GM18858 (cell line): Measurements from ENCODE around the gene KBTBD13.
"Not testable (repeated sequence)": the region's sequence is repeated elsewhere in the genome, so short reads cannot be mapped to it uniquely, and the experiment has no call there.

ENCODE experiments used
- ATAC-seq: cut with Tn5 transposase; IDR thresholded peaks from one replicate; pipeline ENCODE4 v1.9.1; 2021; ENCODE audit not compliant: unreplicated experiment

KBTBD13 gene

DNA sequence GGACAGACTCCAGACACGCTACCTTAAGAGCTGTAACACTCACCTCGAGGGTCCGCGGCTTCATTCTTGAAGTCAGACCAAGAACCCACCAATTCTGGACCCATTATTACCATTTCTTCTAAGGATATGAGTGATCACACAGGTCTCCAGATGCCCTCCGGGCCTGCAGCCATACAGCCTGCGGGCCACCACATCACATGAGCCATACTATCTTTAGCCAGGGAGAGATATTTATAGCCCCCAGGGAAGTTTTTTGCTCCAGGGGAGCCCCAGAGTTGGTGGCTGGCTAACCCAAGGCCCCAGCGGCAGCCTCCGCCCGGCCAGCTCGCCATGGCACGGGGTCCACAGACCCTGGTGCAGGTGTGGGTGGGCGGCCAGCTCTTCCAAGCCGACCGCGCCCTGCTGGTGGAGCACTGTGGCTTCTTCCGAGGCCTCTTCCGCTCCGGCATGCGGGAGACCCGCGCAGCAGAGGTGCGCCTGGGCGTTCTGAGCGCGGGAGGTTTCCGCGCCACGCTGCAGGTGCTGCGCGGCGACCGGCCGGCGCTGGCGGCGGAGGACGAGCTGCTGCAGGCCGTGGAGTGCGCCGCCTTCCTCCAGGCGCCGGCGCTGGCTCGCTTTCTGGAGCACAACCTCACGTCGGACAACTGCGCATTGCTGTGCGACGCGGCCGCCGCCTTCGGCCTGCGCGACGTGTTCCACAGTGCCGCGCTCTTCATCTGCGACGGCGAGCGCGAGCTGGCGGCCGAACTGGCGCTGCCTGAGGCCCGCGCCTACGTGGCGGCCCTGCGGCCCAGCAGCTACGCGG, at the start of gene KBTBD13:
KBTBD13 (plus strand) TSS at position 261 of the 805 bp plus-strand sequence; CDS start at position 331, 70 bp downstream.
- ATAC-seq = no peak

DNA sequence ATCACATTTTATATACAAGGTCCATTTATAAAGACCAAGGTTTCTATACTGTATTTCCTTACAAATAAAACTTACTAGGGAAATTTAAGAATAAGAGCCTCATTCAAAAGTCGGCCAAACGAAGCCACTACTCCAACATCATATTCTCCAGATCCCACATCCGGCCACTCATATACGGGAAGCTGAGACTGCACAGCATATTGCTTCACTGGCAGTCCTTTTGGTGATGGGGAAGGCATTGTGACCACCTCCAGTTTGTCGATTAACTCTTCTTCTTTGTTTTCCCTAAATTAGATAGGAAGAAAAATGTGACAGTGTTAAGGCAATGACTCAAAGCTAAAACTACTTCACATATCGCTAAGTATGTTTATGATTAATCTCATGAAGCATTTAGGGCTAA, 49.8 kb upstream of the KBTBD13 start:
- no peak for ATAC-seq

DNA sequence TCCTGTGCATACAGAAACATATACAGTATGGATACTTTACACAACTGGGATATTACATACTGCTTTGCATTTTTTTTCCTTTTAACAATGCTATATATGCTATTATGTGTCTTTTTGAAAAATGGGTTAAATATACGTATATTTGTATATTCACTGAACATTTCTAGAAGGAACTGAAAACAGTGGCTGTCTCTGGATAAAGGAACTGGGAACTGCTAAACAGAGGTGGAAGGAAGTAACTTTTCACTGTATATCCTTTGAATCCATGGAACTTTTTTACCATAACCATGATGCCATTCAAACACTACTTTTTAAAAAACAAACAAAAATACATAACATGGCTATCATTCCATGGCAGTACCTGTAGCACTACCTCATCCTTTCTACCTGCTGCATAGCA, 49.0 kb upstream of the KBTBD13 start:
- no peak for ATAC-seq

DNA sequence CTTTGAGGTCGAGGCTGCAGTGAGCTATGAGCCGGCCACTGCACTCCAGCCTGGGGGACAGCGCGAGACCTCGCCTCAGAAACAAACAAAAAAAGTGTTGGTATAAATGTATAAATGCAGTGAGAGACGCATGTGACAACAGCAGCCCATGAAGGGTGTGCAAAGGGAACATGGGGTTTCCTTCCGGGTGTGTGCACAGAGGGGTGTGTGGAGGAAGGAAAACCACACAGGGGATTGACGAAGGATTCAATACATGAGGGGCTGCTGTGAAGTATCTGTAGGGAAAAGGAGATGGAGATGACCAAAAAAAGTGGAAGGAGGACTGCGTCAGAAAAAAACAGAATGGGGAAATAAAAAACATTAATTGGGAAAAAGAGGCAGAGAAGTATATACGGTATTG, 48.2 kb upstream of the KBTBD13 start:
- ATAC-seq = no peak

DNA sequence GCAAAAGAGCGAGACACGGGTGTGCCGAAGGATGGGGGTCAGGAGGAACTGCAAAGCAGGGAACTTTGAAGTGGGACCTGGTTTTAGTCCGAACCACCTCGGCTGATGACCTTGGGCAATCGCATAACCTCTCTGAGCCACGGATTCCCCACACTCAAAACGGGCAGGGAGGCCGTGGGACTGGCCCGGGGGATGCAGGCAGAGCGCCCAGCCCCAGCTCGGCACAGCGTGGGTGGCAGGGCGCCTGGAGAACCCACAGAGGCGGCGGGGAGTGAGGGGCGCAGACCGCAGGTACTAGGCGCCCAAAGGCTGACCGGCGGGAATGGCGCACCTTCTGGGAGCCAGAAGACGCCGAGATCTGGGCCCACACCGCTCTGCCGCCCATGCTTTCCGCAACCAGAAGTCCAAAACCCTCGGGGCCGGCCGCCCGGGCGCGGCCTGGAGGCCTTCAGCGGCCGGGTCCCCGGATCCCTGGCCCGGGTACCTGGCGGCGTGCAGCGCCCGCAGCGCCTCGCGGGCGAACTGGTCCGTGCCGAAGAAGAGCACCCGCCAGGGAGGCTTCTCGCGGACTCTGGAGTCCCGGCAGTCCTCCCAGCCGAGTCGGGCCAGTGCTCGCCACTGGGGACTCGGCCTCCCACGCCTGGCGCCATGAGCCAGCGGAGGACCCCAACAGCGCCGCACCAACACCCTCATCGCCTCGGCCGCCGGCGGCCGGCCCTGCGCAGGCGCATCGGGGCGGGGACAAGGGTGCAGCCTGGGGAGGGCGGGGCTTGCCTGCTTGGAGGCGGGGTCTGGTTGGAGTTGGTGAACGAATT, 47.4 kb upstream of the KBTBD13 start, which contains the start of gene MTFMT:
MTFMT (minus strand) TSS at position 719 of the 815 bp plus-strand sequence; CDS start at position 693, 26 bp downstream.
- peak; percentile 49 for ATAC-seq

DNA sequence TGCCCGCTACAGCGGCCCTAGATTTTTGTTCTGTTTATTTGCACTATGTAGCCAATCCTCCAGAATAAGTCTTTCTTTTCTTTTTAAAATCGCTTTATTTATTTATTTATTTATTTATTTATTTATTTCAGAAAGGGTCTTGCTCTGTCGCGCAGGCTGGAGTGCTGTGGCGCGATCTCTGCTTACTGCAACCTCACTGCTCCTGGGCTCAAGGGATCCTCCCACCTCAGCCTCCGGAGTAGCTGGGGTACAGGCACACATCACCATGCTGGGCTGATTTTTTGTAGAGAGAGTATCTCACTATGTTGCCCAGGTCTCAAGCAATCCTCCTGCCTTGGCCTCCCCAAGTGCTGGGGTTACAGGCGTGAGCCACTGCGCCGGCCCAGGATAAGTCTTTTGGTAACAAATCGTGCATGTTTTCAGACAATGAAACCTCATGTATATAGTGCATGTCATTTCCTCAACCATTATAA, 46.8 kb upstream of the KBTBD13 start:
- ATAC-seq = no peak

DNA sequence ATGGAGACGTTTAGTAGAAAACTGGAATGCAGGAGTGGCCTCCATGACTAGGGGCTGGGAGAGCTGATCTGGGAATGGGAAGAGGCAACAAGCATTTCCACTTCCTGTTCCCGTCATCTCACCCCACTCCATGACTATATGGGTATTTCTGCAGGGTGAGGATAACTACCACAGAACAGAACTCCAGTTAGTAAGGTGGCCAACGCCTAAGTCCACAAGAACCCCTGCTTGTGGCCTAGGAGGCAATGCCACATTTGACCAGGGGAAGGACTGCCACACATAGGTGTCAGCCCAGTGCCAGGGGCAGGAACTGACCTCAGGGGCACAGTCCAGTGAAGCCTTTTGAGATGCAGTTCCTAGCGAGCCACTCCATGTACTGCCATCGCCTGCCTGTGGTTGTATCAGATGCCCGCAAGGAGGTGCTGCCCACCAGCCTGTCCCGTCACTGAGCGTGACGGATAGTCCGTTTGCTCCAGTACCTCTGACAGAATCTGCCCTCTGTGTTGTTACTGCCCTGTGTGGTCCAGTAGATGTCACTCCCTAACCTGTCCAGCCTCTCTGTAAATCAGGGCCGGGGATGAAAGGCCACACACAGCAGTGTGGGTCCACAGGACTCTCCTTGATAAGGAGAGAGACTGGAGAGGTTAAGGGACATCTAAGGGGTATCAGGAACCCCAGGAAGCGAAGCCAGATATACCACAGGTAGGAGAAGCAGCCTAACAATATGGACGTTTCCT, 43.6 kb upstream of the KBTBD13 start:
- ATAC-seq = no peak

DNA sequence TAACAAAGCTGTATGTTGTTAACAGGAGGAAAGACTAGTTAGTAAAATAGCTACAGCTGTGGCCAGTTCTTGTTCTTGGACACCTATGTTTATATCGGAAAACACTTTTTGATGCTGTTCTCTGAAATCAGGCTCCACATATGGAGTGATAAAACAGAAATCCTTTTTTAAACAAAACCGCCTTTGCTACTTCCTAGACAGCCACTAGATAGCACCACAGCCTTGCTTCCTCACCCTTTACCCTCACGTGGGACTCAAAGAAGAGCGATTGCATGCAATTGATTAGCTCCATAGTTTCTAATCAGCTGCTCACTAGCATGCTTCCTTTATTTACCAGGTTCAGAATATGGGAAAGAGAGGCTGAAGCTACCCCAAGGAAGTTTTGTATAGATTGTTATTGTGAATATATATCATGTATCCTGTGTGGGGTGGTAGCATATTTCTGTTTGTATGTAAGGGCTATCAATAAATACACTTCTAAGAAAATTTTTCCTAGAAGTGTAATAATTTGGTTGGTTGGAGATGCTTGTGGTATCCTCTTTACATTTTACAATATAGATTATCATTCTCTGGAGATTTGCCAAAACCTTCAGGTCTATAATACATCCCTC, 42.8 kb upstream of the KBTBD13 start:
- no peak for ATAC-seq

DNA sequence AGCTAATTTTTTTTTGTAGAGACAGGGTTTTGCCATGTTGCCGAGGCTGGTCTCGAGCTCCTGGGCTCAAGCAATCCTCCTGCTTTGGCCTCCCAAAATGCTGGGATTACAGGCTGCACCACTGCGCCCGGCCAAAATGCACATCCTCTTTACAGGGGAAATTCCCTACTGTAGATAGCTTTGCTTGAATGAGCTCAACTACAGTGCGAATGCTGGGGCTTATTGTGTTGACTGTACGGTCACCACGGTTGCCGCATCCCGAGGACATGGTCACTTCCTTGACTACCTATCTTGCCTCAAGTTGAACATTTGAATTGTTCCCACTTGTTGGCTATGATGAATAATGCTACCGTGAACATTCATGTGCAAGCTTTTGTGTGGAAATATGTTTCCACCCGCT, 41.8 kb upstream of the KBTBD13 start:
- no peak for ATAC-seq

DNA sequence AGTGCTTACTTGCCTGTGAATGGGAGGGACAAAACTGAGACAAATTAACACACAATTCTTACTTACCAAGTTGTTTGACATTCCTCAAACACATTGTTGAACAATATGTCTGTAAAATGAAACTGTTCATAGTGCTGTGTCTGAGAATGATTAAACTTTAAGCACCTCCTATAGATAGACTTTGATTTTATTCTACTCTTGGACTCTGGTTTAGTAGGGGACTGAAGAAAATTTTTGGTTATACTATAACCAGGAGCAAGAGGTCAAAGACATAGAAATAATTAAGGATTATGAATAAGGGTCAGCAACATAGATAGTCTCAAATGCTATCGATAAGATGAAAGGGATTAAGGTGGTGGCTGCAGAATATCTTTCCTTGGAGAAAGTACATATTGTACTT, 39.2 kb upstream of the KBTBD13 start:
- ATAC-seq = no peak

DNA sequence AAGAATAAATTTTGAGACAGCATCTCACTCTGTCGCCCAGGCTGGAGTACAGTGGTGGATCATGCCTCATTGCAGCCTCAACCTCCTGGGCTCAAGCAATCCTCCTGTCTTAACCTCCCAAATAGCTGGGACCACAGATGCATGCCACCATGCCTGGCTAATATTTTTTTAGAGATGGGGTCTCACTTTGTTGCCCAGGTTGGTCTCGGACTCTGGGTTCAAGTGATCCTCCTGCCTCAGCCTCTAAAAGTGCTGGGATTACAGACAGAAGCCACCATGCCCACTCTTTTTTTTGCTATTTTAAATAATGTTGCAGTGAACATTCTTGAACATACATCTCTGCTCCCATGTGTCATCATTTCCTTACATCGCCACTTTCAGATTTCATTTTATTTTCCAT, 38.1 kb upstream of the KBTBD13 start:
- no peak for ATAC-seq

DNA sequence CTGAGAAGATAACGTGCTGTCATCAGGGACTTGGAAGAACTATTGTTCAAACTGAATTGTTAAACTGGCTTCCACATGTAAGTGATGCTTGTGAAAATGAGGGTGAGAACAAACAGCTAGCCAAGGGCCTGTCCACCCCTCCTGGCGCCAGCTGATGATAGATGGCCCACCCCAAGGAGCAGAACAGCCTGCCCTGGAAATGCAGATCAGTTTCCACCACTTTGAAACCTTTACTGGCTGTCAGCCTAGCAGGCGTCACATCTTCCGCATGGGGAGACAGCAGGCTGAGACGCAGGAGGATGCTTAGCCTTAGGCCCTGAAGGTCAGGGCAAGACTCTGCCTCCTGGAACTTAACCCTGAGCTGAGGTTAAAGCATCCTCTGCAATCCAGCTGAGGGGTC, 37.7 kb upstream of the KBTBD13 start:
- no peak for ATAC-seq

DNA sequence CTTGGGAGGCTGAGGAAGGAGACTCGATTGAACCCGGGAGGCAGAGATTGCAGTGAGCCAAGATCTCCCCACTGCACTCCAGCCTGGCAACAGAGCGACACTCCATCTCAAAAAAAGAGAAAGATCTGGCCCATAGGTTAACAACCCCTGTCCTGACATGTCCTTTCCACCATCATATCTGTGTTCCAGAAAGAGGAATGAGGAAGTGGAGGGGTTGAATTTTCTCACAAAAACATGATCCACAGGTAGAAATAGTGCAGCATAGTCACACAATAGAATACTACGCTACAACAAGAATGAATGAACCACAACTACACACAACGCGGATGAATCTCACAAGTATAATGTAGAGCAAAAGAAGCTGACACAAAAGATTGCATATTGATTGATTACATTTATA, 36.1 kb upstream of the KBTBD13 start:
- ATAC-seq = no peak

DNA sequence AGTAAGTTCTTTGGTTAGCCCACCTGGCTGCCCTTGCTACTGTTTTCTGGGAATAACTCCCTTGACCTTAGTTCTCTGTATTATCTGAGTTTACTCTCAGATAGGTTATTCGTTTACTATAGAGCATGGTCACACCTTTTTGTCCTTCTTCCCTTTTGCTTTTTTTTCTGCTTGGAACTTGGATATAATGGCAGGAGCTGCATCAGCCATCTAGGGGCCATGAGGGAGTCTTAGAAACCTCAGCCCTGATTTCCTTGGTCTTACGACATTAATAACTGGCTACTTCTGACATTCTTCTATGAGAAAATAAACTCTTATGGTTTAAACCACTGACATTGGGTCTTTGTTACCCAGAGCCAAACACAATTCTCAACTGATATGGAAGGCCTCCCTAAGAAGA, 34.8 kb upstream of the KBTBD13 start:
- no peak for ATAC-seq

DNA sequence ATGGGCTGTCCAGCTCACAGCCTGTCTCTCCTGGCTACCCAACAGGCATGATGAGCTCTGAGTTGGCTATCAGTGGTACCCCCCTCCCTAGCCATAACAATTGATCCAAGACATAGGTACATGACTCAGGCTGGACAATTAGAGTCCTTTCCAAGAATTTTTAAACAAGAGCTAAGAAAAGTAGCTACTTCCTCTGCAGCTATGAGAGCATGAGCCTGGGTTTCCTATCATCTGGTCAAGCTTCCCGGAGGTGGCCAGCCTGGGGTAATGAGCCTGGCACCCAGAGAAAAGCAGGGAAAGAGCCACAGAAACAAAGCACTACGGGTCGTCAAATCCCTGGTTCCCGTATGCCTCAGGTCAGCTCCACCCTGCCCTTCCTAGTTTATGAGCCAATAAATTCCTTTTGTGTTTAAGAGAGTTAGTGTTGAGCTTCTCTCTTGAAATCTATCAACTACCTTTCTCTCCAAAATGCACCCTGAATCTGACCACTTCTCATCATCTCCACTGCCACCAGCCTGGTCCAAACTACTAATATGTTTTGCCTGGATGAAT, 33.7 kb upstream of the KBTBD13 start:
- ATAC-seq = no peak

DNA sequence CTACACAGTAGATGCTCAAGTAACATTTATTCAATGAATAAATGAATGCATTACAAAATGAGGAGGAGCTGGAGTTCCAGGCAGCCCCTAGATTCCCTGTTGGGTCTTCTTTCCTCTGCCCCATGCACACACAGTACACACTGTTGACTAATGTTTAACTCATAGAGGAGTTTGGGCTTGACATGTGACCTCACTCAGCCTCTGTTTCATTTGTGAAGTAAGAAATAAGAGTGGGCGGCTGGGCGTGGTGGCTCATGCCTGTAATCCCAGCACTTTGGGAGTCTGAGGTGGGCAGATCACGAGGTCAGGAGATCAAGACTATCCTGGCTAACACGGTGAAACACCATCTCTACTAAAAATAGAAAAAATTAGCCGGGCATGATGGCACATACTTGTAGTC, 32.3 kb upstream of the KBTBD13 start:
- ATAC-seq = not testable (repeated sequence)

DNA sequence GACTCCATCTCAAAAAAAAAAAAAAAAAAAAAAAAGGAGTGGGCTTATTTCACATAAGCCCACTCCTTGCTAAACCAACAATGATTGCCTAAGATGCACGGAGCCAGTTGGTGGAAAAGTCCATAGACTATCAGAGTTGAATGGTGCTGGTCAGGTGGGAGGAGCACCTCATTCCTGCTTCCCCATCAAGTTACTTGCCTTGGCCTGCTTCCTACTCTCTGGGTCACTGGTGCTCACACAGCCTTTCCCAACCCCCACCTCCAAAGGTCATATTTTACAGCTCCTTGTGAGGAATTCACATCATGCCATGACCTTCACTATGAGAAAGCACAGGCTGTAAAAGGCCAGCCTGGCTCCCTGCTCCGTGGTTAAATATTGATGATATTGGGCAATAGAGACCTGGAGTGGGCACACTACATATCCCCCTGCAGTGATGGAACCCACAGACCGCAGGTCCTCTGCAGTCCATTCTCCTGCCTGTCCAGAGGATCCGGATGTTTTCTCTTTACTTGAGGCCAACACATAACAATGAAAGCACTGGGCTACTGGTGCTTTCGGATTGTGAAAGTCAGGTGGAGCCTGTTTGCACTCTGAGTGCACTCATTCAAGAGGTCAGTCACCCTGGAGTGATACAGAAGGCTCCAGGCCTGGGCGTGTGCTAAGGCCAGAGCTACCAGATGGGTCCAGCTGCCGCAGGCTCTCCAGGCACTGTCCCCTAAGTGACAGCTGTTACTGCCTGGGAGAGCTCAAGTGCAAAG, 31.6 kb upstream of the KBTBD13 start, which contains the start of gene SLC51B:
SLC51B (plus strand) TSS at position 664 of the 758 bp plus-strand sequence. CDS start 4,618 bp downstream, outside the sequence.
- no peak for ATAC-seq

DNA sequence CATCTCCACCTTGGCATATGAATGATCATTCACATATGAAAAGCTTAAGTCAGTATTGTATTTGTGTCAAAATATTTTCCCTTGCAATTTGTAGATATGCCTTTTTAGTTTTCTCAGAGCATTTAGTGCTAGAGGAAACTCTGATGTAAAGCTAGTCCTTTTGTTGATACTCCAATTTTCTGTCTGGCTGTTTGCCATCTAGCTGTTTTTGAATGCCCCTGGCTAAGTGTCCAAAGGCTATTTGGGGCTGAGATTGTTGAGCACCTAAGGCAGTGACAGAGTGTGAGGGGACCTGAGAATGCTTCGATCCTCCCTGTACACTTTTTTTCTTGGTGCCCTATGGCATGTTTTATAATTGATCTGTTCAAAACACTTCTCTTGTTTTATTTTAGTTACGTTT, 28.3 kb upstream of the KBTBD13 start:
- ATAC-seq = no peak

DNA sequence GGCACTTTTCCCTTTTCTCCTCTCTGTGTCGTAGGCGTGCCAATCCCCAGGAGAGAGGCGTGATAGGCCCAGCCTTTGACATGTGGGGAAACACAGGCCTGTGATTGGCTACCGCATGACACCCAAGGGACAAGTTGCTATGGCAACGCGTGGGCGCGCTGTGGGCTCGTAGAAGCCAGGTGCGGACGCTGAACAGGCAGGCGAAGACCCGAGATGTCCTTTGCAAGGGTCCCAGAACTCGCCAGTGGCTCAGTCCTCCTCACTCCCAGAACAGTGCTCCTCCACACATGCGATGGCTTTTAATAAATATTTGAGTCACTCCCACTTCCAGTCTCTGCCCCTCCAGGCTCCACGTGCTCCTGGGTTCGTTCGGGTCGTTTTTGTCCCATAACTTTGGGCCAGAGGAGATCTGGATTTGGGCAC, 27.1 kb upstream of the KBTBD13 start:
- ATAC-seq = peak; percentile 72

DNA sequence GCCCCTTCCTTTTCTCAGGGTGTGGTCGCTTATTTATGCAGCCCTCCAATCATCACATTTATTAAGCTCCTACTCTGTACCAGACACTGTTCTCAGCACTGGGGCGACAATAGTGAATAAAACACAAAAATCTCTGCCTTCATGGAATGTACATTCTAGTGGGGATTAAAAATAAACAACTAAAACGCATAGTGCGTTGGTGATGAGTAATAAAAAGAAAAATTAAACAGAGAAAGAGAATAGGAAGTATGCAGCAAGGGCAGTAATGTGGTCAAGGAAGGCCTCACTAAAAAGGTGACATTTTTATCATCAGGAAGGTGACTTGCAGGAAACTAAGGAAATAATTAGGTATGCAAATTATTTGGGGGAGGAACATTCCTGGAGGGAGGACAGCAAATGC, 26.3 kb upstream of the KBTBD13 start:
- ATAC-seq = no peak
